HepG2 (cell line): ENCODE measurements around the gene IQCN. TPM values are rescaled to one million over a fixed set of nuclear protein-coding genes. Genes with fewer than 3 reads are reported as not detected.

Experiments used
- CBX5 ChIP-seq: sonication (generic); formaldehyde crosslinking; IDR thresholded peaks from 2 replicates; pipeline ENCODE4 v1.4.0; 2020; ENCODE audit warnings: missing genetic modification reagents, borderline replicate concordance
- CCDC6 ChIP-seq: sonication (generic); formaldehyde crosslinking; IDR thresholded peaks from 2 replicates; pipeline ENCODE4 v1.8.1; 2022; ENCODE audit warnings: mild to moderate bottlenecking, missing genetic modification reagents, moderate library complexity
- CHD4 ChIP-seq: fragments of 200-600 bp; sonication (generic); IDR thresholded peaks from 2 replicates; pipeline ENCODE4 v1.7.0; 2017; ENCODE audit warnings: mild to moderate bottlenecking, low read length, borderline replicate concordance
- ESRRA ChIP-seq: sonication (generic); formaldehyde crosslinking; IDR thresholded peaks from 2 replicates; pipeline ENCODE4 v1.5.1; 2020; ENCODE audit warnings: mild to moderate bottlenecking, low read depth, missing genetic modification reagents
- HOXA5 ChIP-seq: sonication (generic); formaldehyde crosslinking; IDR thresholded peaks from 2 replicates; pipeline ENCODE4 v1.4.0; 2020; ENCODE audit warnings: missing genetic modification reagents
- KDM5B ChIP-seq: sonication (generic); formaldehyde crosslinking; IDR thresholded peaks from 2 replicates; pipeline ENCODE4 v1.4.0; 2020; ENCODE audit warnings: missing genetic modification reagents, mild to moderate bottlenecking, borderline replicate concordance
- KLF15 ChIP-seq: sonication (generic); formaldehyde crosslinking; IDR thresholded peaks from 2 replicates; pipeline ENCODE4 v1.8.1; 2023; ENCODE audit warnings: borderline replicate concordance, mild to moderate bottlenecking, inconsistent platforms, missing genetic modification reagents, mixed read lengths
- PAX8 ChIP-seq: sonication (generic); formaldehyde crosslinking; IDR thresholded peaks from 2 replicates; pipeline ENCODE4 v1.8.0; 2022; ENCODE audit warnings: mild to moderate bottlenecking, missing genetic modification reagents, borderline replicate concordance
- PHF20 ChIP-seq: sonication (generic); formaldehyde crosslinking; IDR thresholded peaks from 2 replicates; pipeline ENCODE4 v1.5.0; 2020; ENCODE audit warnings: mild to moderate bottlenecking, missing genetic modification reagents
- TP53 ChIP-seq: sonication (generic); formaldehyde crosslinking; conservative IDR thresholded peaks from 2 replicates; pipeline ENCODE4 v1.4.0; 2020; ENCODE audit warnings: missing genetic modification reagents
- ZFYVE20 ChIP-seq: sonication (generic); formaldehyde crosslinking; IDR thresholded peaks from 2 replicates; pipeline ENCODE4 v1.8.0; 2023; ENCODE audit warnings: low read depth, mild to moderate bottlenecking, moderate library complexity, missing genetic modification reagents, borderline replicate concordance
- ZNF143 ChIP-seq: sonication (generic); formaldehyde crosslinking; IDR thresholded peaks from 2 replicates; pipeline ENCODE4 v1.4.0; 2020; ENCODE audit warnings: missing genetic modification reagents
- ZNF562 ChIP-seq: sonication (generic); formaldehyde crosslinking; IDR thresholded peaks from 2 replicates; pipeline ENCODE4 v1.8.0; 2022; ENCODE audit warnings: missing genetic modification reagents, borderline replicate concordance
- ZNF646 ChIP-seq: sonication (generic); formaldehyde crosslinking; IDR thresholded peaks from 2 replicates; pipeline ENCODE4 v1.9.0; 2021; ENCODE audit warnings: mild to moderate bottlenecking, missing genetic modification reagents
- polyA plus RNA-seq, 8 experiments: library from polyadenylated mRNA; depleted of rRNA in 3 of 8; stranded (reverse) in 7 of 8; unstranded in 1 of 8; fragments of >200 nt; fragmentation: Illumina TruSeq in 4 of 8; extraction: Trizol in 4 of 8; gene quantifications; 2 replicates each; pipeline versions ENCODE4 v1.2.1 to v1.2.3, GENCODE V29; 2011 to 2016; ENCODE audit warnings: low read depth in 4 of 8, missing spikeins in 1 of 8, mixed read lengths in 1 of 8; ENCODE audit not compliant: insufficient read depth in 1 of 8
- total RNA-seq, 5 experiments: library from RNA; depleted of rRNA; stranded (reverse); fragments of >200 nt; fragmentation: Illumina TruSeq; extraction: Trizol; gene quantifications; 2 replicates each; pipeline ENCODE4 v1.2.3, GENCODE V29; 2016; ENCODE audit warnings: low read depth in 1 of 5
- TF ChIP-seq, protein P1 (sequence below): sonication (generic); formaldehyde crosslinking; IDR thresholded peaks from 2 replicates; pipeline ENCODE4 v1.9.0; 2021; ENCODE audit warnings: missing genetic modification reagents, borderline replicate concordance
- TF ChIP-seq, protein P2 (sequence below): sonication (generic); formaldehyde crosslinking; IDR thresholded peaks from 2 replicates; pipeline ENCODE4 v1.4.0; 2020; ENCODE audit warnings: missing genetic modification reagents
- TF ChIP-seq, protein P3 (sequence below): sonication (generic); formaldehyde crosslinking; IDR thresholded peaks from 2 replicates; pipeline ENCODE4 v1.8.1; 2023; ENCODE audit warnings: mild to moderate bottlenecking, moderate library complexity, missing genetic modification reagents

IQCN gene
- total and polyA plus RNA-seq, 2 of the 13 experiments (the other 11 are each of a cell fraction or from before 2014, with no cell fraction given), result 0.04 to 0.18 TPM

DNA sequence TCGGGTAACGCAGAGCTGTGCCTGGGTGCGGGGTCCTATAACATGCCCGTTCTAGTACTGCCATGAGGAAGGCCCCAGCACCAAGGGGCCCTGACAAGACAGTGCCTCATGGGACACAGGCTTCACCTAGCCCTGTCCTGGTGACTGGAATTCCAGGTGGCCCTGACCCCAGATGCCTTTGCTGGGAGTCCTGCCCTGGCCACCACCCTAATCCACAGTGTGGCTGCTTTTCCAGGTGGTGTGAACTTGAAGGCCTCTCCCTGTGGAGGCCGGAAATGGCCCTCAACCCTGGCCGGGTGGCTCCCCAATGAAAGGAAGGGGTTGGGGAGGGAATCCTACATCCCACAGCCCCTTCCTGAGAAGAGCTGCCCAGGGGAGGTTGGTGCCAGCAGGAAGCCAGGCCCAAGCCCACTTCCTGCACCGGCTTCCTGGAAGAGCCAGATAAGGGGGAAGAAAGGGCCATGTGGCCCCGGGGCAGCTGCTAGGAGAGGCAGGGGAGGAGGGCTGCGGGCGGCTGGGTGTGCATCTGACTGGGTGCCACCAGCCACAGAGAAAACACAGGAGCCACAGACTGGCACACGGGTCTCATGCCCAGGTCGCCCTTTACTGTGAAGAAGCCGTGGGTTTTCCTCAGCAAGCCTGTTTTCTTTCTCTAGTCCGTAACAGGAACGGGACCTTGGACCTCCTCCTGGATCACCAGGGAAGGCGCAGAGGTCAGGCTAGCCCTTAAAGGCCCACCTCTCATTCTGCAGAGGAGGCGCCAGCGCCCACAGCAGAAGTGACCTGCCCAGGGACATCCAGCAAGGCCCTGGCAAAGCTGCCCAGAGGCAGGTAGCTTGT is 43.9 kb upstream of the IQCN start (continued):
- TF ChIP-seq ZNF646 (CRISPR knock-in tag) (no peak), TP53 (CRISPR knock-in tag) (no peak), CHD4 (no peak), ZFYVE20 (CRISPR knock-in tag) (no peak), ZNF143 (CRISPR knock-in tag) (no peak; the same call in 1 of the 2 replicates), CCDC6 (CRISPR knock-in tag) (no peak), CBX5 (CRISPR knock-in tag) (peak; percentile 18; the same call in 1 of the 2 replicates), KDM5B (CRISPR knock-in tag) (peak; percentile 67; the same call in 1 of the 2 replicates), PHF20 (no peak), ZNF562 (no peak), PAX8 (CRISPR knock-in tag) (no peak), ESRRA (CRISPR knock-in tag) (no peak), HOXA5 (peak; percentile 67; the same call in 1 of the 2 replicates), KLF15 (CRISPR knock-in tag) (no peak)
- TF ChIP-seq, protein P1, sequence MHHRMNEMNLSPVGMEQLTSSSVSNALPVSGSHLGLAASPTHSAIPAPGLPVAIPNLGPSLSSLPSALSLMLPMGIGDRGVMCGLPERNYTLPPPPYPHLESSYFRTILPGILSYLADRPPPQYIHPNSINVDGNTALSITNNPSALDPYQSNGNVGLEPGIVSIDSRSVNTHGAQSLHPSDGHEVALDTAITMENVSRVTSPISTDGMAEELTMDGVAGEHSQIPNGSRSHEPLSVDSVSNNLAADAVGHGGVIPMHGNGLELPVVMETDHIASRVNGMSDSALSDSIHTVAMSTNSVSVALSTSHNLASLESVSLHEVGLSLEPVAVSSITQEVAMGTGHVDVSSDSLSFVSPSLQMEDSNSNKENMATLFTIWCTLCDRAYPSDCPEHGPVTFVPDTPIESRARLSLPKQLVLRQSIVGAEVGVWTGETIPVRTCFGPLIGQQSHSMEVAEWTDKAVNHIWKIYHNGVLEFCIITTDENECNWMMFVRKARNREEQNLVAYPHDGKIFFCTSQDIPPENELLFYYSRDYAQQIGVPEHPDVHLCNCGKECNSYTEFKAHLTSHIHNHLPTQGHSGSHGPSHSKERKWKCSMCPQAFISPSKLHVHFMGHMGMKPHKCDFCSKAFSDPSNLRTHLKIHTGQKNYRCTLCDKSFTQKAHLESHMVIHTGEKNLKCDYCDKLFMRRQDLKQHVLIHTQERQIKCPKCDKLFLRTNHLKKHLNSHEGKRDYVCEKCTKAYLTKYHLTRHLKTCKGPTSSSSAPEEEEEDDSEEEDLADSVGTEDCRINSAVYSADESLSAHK (CRISPR knock-in tag), result no peak
- TF ChIP-seq, protein P2, sequence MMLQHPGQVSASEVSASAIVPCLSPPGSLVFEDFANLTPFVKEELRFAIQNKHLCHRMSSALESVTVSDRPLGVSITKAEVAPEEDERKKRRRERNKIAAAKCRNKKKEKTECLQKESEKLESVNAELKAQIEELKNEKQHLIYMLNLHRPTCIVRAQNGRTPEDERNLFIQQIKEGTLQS (CRISPR knock-in tag), result no peak
- TF ChIP-seq, protein P3, sequence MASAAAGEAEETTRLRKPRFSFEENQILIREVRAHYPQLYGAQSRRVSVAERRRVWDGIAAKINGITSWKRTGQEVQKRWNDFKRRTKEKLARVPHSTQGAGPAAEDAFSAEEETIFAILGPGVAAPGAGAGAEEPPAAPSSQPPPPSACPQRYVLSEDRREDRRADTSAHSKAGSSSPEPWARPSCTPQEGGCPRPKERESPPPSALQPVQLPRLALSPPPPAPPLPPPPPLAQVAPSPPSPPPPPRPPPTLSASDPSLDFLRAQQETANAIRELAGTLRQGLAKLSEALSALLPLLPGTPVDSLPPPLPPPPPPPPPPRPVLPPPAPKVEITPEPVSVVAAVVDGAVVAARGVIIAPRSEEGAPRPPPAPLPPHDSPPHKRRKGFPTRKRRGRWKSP (CRISPR knock-in tag), result no peak
